Kidney (tissue), 14 donors: ENCODE data around the gene PCSK2. TPM values are rescaled to one million over a fixed set of nuclear protein-coding genes. Genes with fewer than 3 reads are reported as not detected.

Source experiments
- DNase-seq, 5 donors: peaks; one replicate each; pipeline ENCODE4 v3.0.0-alpha.2; 2013 to 2020
- FAIRE-seq: peaks from 2 replicates; lab custom pipeline; 2012; peaks lifted over from hg19 to GRCh38; lab: Jason Lieb, UNC
- H3K27ac ChIP-seq, 2 donors: one replicate each; pipeline ENCODE4 v1.7.0; 2013; ENCODE audit warnings: low read depth in 2 of 2, low read length in 2 of 2, inconsistent platforms in 1 of 2
- H3K27me3 ChIP-seq: one replicate; pipeline ENCODE4 v1.7.1; 2013; ENCODE audit warnings: low read length, inconsistent platforms; ENCODE audit not compliant: control insufficient read depth, insufficient read depth
- H3K36me3 ChIP-seq, 3 donors: one replicate each; pipeline versions ENCODE4 v1.7.0 to v1.7.1; 2013; ENCODE audit warnings: low read length in 3 of 3, control low read depth in 1 of 3, inconsistent platforms in 1 of 3; ENCODE audit not compliant: insufficient read depth in 3 of 3, control insufficient read depth in 2 of 3
- H3K4me1 ChIP-seq, 3 donors: one replicate each; pipeline versions ENCODE4 v1.7.0 to v1.7.1; 2013; ENCODE audit warnings: low read length in 3 of 3, inconsistent platforms in 1 of 3, low read depth in 1 of 3; ENCODE audit not compliant: control insufficient read depth in 2 of 3, insufficient read depth in 2 of 3
- H3K4me3 ChIP-seq, 3 donors: one replicate each; pipeline versions ENCODE4 v1.7.0 to v1.8.1; 2013; ENCODE audit warnings: low read length in 3 of 3, control low read depth in 1 of 3, inconsistent platforms in 1 of 3
- H3K9ac ChIP-seq, 3 donors: one replicate each; pipeline versions ENCODE4 v1.7.0 to v1.7.1; 2013; ENCODE audit warnings: low read length in 3 of 3, control low read depth in 1 of 3, inconsistent platforms in 1 of 3
- H3K9me3 ChIP-seq, 3 donors: one replicate each; pipeline versions ENCODE4 v1.7.0 to v1.7.1; 2013; ENCODE audit warnings: low read length in 3 of 3, control low read depth in 1 of 3, inconsistent platforms in 1 of 3; ENCODE audit not compliant: control insufficient read depth in 2 of 3, insufficient read depth in 1 of 3
- intact Hi-C: fragments of 100-400 bp; cut with DNase I; formaldehyde crosslinking; loops from one replicate; pipeline ENCODE4 v1.11.1; 2022
- polyA plus RNA-seq: library from polyadenylated mRNA; stranded (reverse); fragments of 350-450 nt; fragmentation: Illumina TruSeq; extraction: RNeasy Lipid Tissue Mini Kit (QIAGEN cat#74804); gene quantifications from one replicate; pipeline ENCODE4 v1.2.3, GENCODE V29; 2014; ENCODE audit warnings: low read depth, low replicate concordance; ENCODE audit not compliant: insufficient read depth
- total RNA-seq: library from RNA; stranded (reverse); fragmentation: NEBNext Ultra II Directional; extraction: Animal tissue kit (Norgen Biotek cat#: 25700); gene quantifications from one replicate; pipeline ENCODE4 v1.2.1, GENCODE V29; 2021
- TF ChIP-seq, protein P1 (sequence below): IDR thresholded peaks from 3 replicates; pipeline ENCODE4 v1.5.1; 2012; ENCODE audit warnings: mild to moderate bottlenecking, moderate library complexity, borderline replicate concordance; ENCODE audit not compliant: insufficient read depth; ENCODE audit errors: extremely low read depth
- donor health status: control.
- donor health status: control.
- donor health status: control.
- donor health status: control.
- donor health status: control.
- donor health status: DM: yes; HTN: yes; CAD: no.
- donor health status: Normal renal cell carcinoma (clear cell type).

PCSK2 gene
- total and polyA plus RNA-seq, 2 donors from 2014 or later, result 0.22 to 0.54 TPM

DNA sequence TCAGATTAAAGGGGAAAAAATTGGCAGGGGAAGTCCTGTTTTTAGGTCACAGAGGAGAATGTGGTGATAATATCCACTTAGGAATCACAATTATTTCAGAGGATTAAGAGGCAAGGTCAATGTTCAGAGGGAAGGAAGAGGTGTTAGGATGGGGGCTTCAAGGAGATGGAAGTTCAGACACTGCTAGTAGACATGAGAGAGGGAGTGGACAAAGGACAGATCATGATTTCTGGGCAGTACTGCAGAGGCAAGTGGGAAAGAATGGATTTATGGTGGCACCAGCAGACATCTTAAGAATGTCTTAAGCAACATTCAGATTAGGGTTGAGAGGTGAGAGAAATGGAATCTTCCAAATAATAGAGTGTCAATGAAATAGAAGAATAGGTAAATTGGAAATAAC, 9.9 kb downstream of the PCSK2 start:
- H3K9ac ChIP-seq, result no peak overlapping the region
- TF ChIP-seq, protein P1, sequence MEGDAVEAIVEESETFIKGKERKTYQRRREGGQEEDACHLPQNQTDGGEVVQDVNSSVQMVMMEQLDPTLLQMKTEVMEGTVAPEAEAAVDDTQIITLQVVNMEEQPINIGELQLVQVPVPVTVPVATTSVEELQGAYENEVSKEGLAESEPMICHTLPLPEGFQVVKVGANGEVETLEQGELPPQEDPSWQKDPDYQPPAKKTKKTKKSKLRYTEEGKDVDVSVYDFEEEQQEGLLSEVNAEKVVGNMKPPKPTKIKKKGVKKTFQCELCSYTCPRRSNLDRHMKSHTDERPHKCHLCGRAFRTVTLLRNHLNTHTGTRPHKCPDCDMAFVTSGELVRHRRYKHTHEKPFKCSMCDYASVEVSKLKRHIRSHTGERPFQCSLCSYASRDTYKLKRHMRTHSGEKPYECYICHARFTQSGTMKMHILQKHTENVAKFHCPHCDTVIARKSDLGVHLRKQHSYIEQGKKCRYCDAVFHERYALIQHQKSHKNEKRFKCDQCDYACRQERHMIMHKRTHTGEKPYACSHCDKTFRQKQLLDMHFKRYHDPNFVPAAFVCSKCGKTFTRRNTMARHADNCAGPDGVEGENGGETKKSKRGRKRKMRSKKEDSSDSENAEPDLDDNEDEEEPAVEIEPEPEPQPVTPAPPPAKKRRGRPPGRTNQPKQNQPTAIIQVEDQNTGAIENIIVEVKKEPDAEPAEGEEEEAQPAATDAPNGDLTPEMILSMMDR, result no peak
- FAIRE-seq (no peak), DNase-seq (no peak)
- H3K27me3 ChIP-seq, result no peaks in the 10 kb centered on the region
- H3K4me1 ChIP-seq, result no peaks in the 10 kb centered on the region
- H3K4me3 ChIP-seq, result no peak overlapping the region
- H3K9me3 ChIP-seq, result no peaks in the 10 kb centered on the region
- H3K27ac ChIP-seq, result no peak overlapping the region
- intact Hi-C loops, result no loop called here
- H3K36me3 ChIP-seq, result no peaks in the 10 kb centered on the region

DNA sequence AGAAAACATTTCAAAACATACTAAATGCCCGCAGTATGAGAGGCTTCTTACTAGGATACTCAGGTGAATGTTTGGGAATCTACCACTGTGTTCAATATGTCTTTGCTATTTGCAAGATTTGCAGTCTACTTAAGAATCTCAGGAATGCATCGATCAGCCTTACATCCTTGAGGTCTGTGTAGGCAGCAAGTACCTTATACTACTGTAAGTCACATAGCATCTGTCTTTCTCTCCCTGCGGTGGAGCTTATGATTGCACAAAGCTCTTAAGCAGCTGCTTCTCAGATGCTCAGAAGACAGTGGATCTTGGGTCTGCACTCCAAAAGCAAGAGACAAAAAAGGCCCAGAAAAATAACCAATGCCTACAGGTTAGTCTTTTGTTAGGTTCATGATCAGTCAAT, 21.4 kb downstream of the PCSK2 start:
- no peak for DNase-seq
- Histone ChIP-seq H3K4me3 (no peak overlapping the region), H3K27me3 (no peaks in the 10 kb centered on the region), H3K4me1 (no peaks in the 10 kb centered on the region), H3K9me3 (peaks cover 0 to 4% (median 0%) of the 10 kb centered on the region in 3 donors), H3K9ac (no peak overlapping the region), H3K27ac (no peak overlapping the region), H3K36me3 (no peaks in the 10 kb centered on the region)
- intact Hi-C loops, result no loop called here
- TF ChIP-seq, protein P1, result no peak
- FAIRE-seq, result no peak

DNA sequence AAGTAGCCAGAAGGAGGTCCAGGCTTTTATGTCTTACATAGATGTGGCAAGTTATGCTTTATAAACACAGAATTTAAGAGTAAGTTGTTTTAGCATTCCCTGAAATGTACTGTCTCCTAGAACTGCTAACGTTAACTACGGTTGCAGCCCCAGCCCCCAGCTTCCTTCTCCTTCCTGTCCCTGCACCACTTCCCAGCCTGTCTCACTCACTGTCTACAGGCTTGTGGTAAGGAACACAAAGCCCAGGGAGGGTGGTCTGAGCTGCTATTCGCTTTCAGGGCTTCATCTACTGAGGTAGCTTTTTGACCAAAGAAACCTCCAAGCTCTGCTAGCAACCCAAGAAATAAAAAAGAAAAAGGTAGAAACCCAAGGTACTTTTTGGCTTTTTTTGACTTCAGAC, 35.9 kb downstream of the PCSK2 start:
- intact Hi-C loops, result no loop called here
- H3K4me1 ChIP-seq, result no peaks in the 10 kb centered on the region
- H3K4me3 ChIP-seq, result no peak overlapping the region
- no peak overlapping the region for H3K27ac ChIP-seq
- H3K9ac ChIP-seq, result no peak overlapping the region
- H3K36me3 ChIP-seq, result no peaks in the 10 kb centered on the region
- H3K27me3 ChIP-seq, result no peaks in the 10 kb centered on the region
- DNase-seq (no peak), FAIRE-seq (no peak)
- TF ChIP-seq, protein P1, result no peak
- H3K9me3 ChIP-seq, result no peaks in the 10 kb centered on the region

DNA sequence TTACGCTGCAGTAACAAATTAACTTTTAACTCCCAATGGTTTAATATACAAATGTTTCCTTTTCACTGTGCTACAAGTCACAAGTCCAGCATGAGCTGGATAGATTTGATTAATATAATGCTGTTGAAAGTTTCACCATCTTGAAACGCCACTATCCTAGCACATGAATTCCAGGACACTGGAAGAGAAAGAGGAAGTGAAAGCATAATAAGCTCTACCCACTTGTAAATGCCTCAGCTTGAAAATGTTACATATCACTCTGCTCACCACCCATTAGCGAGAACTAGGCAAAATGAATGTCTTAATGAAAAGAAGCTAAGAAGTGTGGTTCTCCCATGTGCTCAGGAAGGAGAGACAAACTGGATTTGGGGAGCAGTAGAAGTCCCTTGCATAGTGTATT, 46.9 kb downstream of the PCSK2 start:
- H3K27me3 ChIP-seq, result no peaks in the 10 kb centered on the region
- no peaks in the 10 kb centered on the region for H3K4me1 ChIP-seq
- no peak for FAIRE-seq

More for the DNA sequence above, 46.9 kb downstream of the PCSK2 start:
- TF ChIP-seq, protein P1, result no peak
- intact Hi-C loops, result no loop called here
- DNase-seq, result no peak
- no peaks in the 10 kb centered on the region for H3K36me3 ChIP-seq
- H3K9me3 ChIP-seq, result peaks cover 0 to 2% (median 0%) of the 10 kb centered on the region in 3 donors
- no peak overlapping the region for H3K4me3 ChIP-seq
- no peak overlapping the region for H3K9ac ChIP-seq
- no peak overlapping the region for H3K27ac ChIP-seq
